GM12878 (cell line): ENCODE data around the gene COQ5. TPM values are rescaled to one million over a fixed set of nuclear protein-coding genes. Genes with fewer than 3 reads are reported as not detected.

Experiments
- ATAC-seq: fragments of 200-7000 bp; cut with Tn5 transposase; 3 replicates; pipeline ENCODE4 v1.9.1; 2020; ENCODE audit warnings: mild to moderate bottlenecking, moderate library complexity
- BruUV-seq: library from RNA; stranded (reverse); fragments of 400-500 nt; replicated peaks from 2 replicates; lab custom pipeline; 2021; lab: Mats Ljungman, UMichigan
- CTCF ChIA-PET: fragments of 300-600 bp; sonication (Branson Sonifier 250); formaldehyde crosslinking; extraction: SDS; loops from one replicate; lab custom pipeline; 2021; ENCODE audit warnings: inconsistent platforms; lab: Yijun Ruan, JAX
- POLR2A ChIA-PET: fragments of 350-600 bp; formaldehyde crosslinking; extraction: SDS; loops from one replicate; lab custom pipeline; 2021; ENCODE audit warnings: inconsistent platforms; lab: Charles Lee
- RAD21 ChIA-PET: fragments of 300-600 bp; sonication (Branson Sonifier 250); formaldehyde crosslinking; loops from one replicate; lab custom pipeline; 2023; ENCODE audit warnings: antibody characterized with exemption; ENCODE audit not compliant: unreplicated experiment; lab: Charles Lee
- SMC1A ChIA-PET: fragments of 300-600 bp; sonication (Branson Sonifier 250); formaldehyde crosslinking; loops from one replicate; lab custom pipeline; 2023; ENCODE audit not compliant: unreplicated experiment, uncharacterized antibody; lab: Charles Lee
- DNase-seq: peaks from one replicate; pipeline ENCODE4 v3.0.0-alpha.2; 2011; ENCODE audit warnings: low read depth, low spot score
- FAIRE-seq: peaks from 3 replicates; lab custom pipeline; 2011; peaks lifted over from hg19 to GRCh38; lab: Jason Lieb, UNC
- H2AFZ ChIP-seq: 2 replicates; pipeline ENCODE4 v1.6.0; 2011; ENCODE audit warnings: low read depth, low read length, control low read depth; ENCODE audit not compliant: control insufficient read depth
- H3K27ac ChIP-seq: 2 replicates; pipeline ENCODE4 v1.5.1; 2011; ENCODE audit warnings: control low read depth; ENCODE audit not compliant: control insufficient read depth, insufficient read depth
- H3K27me3 ChIP-seq, 2 experiments: replicated peaks in 1 of 2; 2 replicates each; pipeline versions ENCODE4 v1.6.0 to v1.6.1; 2011; ENCODE audit warnings: low read length in 1 of 2; ENCODE audit not compliant: control insufficient read depth in 2 of 2, insufficient read depth in 2 of 2
- H3K36me3 ChIP-seq, 2 experiments: 2 replicates each; pipeline ENCODE4 v1.5.1; 2011; ENCODE audit warnings: low read length in 1 of 2; ENCODE audit not compliant: control insufficient read depth in 2 of 2, insufficient read depth in 2 of 2
- H3K4me1 ChIP-seq: 2 replicates; pipeline ENCODE4 v1.6.1; 2011; ENCODE audit warnings: mild to moderate bottlenecking, low read length, moderate library complexity, mixed read lengths; ENCODE audit not compliant: control insufficient read depth, insufficient read depth
- H3K4me2 ChIP-seq: 2 replicates; pipeline ENCODE4 v1.6.0; 2011; ENCODE audit warnings: control low read depth; ENCODE audit not compliant: control insufficient read depth, insufficient read depth
- H3K4me3 ChIP-seq: fragments of 200-600 bp; sonication (generic); 2 replicates; pipeline ENCODE4 v1.5.1; 2016
- H3K79me2 ChIP-seq: 2 replicates; pipeline ENCODE4 v1.6.0; 2011; ENCODE audit warnings: low read length; ENCODE audit not compliant: control insufficient read depth, insufficient read depth
- H3K9ac ChIP-seq: 2 replicates; pipeline ENCODE4 v1.8.0; 2011; ENCODE audit warnings: low read length, control low read depth, mixed read lengths; ENCODE audit not compliant: control insufficient read depth, insufficient read depth
- H3K9me3 ChIP-seq: replicated peaks from 3 replicates; pipeline ENCODE4 v1.5.1; 2011; ENCODE audit warnings: mild to moderate bottlenecking, low read length; ENCODE audit not compliant: control insufficient read depth, insufficient read depth
- H4K20me1 ChIP-seq: 2 replicates; pipeline ENCODE4 v1.6.0; 2011; ENCODE audit not compliant: control insufficient read depth, insufficient read depth
- CEBPB ChIP-seq, 2 experiments: fragments of 150-350 bp in 1 of 2; IDR thresholded peaks; 2 replicates each; pipeline ENCODE4 v1.6.1; 2012 to 2014; ENCODE audit warnings: low read depth in 2 of 2, low read length in 2 of 2, borderline replicate concordance in 1 of 2, inconsistent platforms in 1 of 2
- EED ChIP-seq: sonication (generic); IDR thresholded peaks from 2 replicates; pipeline ENCODE4 v1.6.1; 2016; ENCODE audit warnings: antibody characterized with exemption, low read depth
- FOXM1 ChIP-seq: IDR thresholded peaks from 2 replicates; pipeline ENCODE4 v1.6.1; 2012; ENCODE audit warnings: low read depth, mild to moderate bottlenecking, inconsistent platforms, low read length, moderate library complexity
- GABPA ChIP-seq: IDR thresholded peaks from 2 replicates; pipeline ENCODE4 v1.6.1; 2014; ENCODE audit warnings: antibody characterized with exemption, low read depth, mild to moderate bottlenecking, inconsistent platforms
- GATAD2B ChIP-seq: fragments of 450-650 bp; conservative IDR thresholded peaks from 2 replicates; pipeline ENCODE4 v1.6.1; 2017; ENCODE audit warnings: low read depth, mild to moderate bottlenecking, moderate library complexity
- HDAC6 ChIP-seq: fragments of 200-600 bp; sonication (generic); IDR thresholded peaks from one replicate; pipeline ENCODE4 v1.8.0; 2017; ENCODE audit warnings: antibody characterized with exemption; ENCODE audit not compliant: unreplicated experiment
- MEF2A ChIP-seq: IDR thresholded peaks from 2 replicates; pipeline ENCODE4 v1.6.1; 2011; ENCODE audit warnings: low read depth, mild to moderate bottlenecking, low read length, moderate library complexity; ENCODE audit not compliant: insufficient read depth
- PML ChIP-seq: IDR thresholded peaks from 2 replicates; pipeline ENCODE4 v1.6.1; 2012; ENCODE audit warnings: low read length, inconsistent platforms
- SIX5 ChIP-seq: IDR thresholded peaks from 2 replicates; pipeline ENCODE4 v1.6.1; 2011; ENCODE audit warnings: mild to moderate bottlenecking, low read depth, low read length, moderate library complexity; ENCODE audit not compliant: severe bottlenecking
- SMARCA5 ChIP-seq: fragments of 450-650 bp; IDR thresholded peaks from 2 replicates; pipeline ENCODE4 v1.6.1; 2017; ENCODE audit warnings: mild to moderate bottlenecking
- WGBS: methylation state at CpG from one replicate; pipeline ENCODE4 v1.1.6; 2016; ENCODE audit warnings: low lambda C conversion rate; ENCODE audit not compliant: insufficient replicate concordance, insufficient coverage; ENCODE audit errors: missing lambda C conversion rate; 5-methylcytosine and 5-hydroxymethylcytosine counted together
- in situ Hi-C: fragments of 300-500 bp; cut with MboI; formaldehyde crosslinking; loops from 9 replicates; pipeline ENCODE4 v1.14.3; 2018; ENCODE audit warnings: mixed read lengths
- intact Hi-C: fragments of 100-400 bp; cut with micrococcal nuclease; formaldehyde crosslinking; loops from one replicate; pipeline ENCODE4 v1.14.2; 2022; ENCODE audit not compliant: unreplicated experiment
- polyA plus RNA-seq, 11 experiments: library from polyadenylated mRNA; depleted of rRNA in 4 of 11; unstranded in 6 of 11; stranded (reverse) in 5 of 11; fragments of >200 nt; fragmentation: Nextera tagmentation in 4 of 11; fragmentation: Illumina TruSeq in 1 of 11; extraction: Ambion mirVana in 4 of 11; extraction: Trizol in 1 of 11; gene quantifications; 1 replicate in 1 of 11; 2 replicates in 10 of 11; pipeline versions ENCODE4 v1.2.1 to v1.2.3, GENCODE V29; 2011 to 2016; ENCODE audit warnings: inconsistent platforms in 2 of 11, missing spikeins in 2 of 11, low read depth in 1 of 11
- total RNA-seq, 4 experiments: library from RNA; depleted of rRNA in 3 of 4; stranded (reverse); fragments of >200 nt in 3 of 4; fragmentation: Illumina TruSeq in 1 of 4; extraction: Trizol in 1 of 4; gene quantifications; 2 replicates each; pipeline versions ENCODE4 v1.2.1 to v1.2.3, GENCODE V29; 2013 to 2021
- TF ChIP-seq, protein P1 (sequence below): fragments of 450-650 bp; IDR thresholded peaks from 2 replicates; pipeline ENCODE4 v1.6.1; 2016; ENCODE audit warnings: mild to moderate bottlenecking, moderate library complexity, borderline replicate concordance
- TF ChIP-seq, protein P2 (sequence below): IDR thresholded peaks from 2 replicates; pipeline ENCODE4 v1.6.1; 2011; ENCODE audit warnings: low read depth, mild to moderate bottlenecking, low read length, moderate library complexity, borderline replicate concordance; ENCODE audit errors: extremely low read depth
- TF ChIP-seq, protein P3 (sequence below): fragments of 450-650 bp; formaldehyde crosslinking; IDR thresholded peaks from 2 replicates; pipeline ENCODE4 v1.4.0; 2020; ENCODE audit warnings: mild to moderate bottlenecking, moderate library complexity

Gene COQ5
- total and polyA plus RNA-seq, 10 of the 15 experiments (the other 5 are each of a cell fraction or from before 2014, with no cell fraction given): 24.8 to 69.3 (median 37.8) TPM

DNA sequence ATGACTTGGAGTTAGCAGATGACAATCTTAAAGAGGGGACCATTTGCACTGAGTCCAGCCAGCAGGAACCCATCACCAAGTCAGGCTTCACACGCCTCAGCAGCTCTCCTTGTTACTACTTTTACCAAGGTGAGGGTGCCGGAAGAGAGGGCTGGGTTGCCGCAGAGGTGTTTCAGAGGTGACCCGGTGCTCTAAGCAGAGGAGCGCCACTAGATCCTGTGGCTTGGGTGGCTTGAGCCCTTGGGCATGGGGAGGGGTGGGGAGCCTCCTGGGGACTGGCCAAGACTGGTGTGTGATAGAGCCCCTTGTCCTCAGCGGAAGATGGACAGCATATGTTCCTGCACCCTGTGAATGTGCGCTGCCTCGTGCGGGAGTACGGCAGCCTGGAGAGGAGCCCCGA is 34.5 kb upstream of the COQ5 start:
- no peak overlapping the region for H3K9ac ChIP-seq
- H3K9me3 ChIP-seq: no peaks in the 10 kb centered on the region
- no peak overlapping the region for H3K27ac ChIP-seq
- H3K4me1 ChIP-seq: no peaks in the 10 kb centered on the region
- H2AFZ ChIP-seq: no peak overlapping the region
- no peak overlapping the region for H3K4me2 ChIP-seq
- no peak for FAIRE-seq
- intact Hi-C loops (no loop called here), in situ Hi-C loops (no loop called here)
- POLR2A ChIA-PET: no interaction called here
- SMC1A ChIA-PET: no interaction called here
- ATAC-seq: no peak
- CTCF ChIA-PET: no interaction called here
- H3K4me3 ChIP-seq: no peak overlapping the region
- H3K79me2 ChIP-seq: no peaks in the 10 kb centered on the region
- no peaks in the 10 kb centered on the region for H4K20me1 ChIP-seq
- DNase-seq: no peak
- H3K36me3 ChIP-seq: peaks cover 29 to 33% of the 10 kb centered on the region in 2 experiments
- H3K27me3 ChIP-seq: no peaks in the 10 kb centered on the region
- WGBS: 94% methylated on average over 11 of the region's 11 CpGs
- RAD21 ChIA-PET: no interaction called here
- no TSS peak for BruUV-seq
- TF ChIP-seq PML (no peak), GABPA (no peak), MEF2A (no peak), EED (no peak), SIX5 (no peak), SMARCA5 (no peak), GATAD2B (no peak), FOXM1 (no peak), CEBPB (IDR thresholded peaks at IDR 0.05; ENCODE audit: borderline replicate concordance in 1 of 2, low read depth in 2 of 2, low read length in 2 of 2) (no peak), HDAC6 (no peak)
- TF ChIP-seq, protein P1, sequence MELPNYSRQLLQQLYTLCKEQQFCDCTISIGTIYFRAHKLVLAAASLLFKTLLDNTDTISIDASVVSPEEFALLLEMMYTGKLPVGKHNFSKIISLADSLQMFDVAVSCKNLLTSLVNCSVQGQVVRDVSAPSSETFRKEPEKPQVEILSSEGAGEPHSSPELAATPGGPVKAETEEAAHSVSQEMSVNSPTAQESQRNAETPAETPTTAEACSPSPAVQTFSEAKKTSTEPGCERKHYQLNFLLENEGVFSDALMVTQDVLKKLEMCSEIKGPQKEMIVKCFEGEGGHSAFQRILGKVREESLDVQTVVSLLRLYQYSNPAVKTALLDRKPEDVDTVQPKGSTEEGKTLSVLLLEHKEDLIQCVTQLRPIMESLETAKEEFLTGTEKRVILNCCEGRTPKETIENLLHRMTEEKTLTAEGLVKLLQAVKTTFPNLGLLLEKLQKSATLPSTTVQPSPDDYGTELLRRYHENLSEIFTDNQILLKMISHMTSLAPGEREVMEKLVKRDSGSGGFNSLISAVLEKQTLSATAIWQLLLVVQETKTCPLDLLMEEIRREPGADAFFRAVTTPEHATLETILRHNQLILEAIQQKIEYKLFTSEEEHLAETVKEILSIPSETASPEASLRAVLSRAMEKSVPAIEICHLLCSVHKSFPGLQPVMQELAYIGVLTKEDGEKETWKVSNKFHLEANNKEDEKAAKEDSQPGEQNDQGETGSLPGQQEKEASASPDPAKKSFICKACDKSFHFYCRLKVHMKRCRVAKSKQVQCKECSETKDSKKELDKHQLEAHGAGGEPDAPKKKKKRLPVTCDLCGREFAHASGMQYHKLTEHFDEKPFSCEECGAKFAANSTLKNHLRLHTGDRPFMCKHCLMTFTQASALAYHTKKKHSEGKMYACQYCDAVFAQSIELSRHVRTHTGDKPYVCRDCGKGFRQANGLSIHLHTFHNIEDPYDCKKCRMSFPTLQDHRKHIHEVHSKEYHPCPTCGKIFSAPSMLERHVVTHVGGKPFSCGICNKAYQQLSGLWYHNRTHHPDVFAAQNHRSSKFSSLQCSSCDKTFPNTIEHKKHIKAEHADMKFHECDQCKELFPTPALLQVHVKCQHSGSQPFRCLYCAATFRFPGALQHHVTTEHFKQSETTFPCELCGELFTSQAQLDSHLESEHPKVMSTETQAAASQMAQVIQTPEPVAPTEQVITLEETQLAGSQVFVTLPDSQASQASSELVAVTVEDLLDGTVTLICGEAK: no peak
- TF ChIP-seq, protein P2, sequence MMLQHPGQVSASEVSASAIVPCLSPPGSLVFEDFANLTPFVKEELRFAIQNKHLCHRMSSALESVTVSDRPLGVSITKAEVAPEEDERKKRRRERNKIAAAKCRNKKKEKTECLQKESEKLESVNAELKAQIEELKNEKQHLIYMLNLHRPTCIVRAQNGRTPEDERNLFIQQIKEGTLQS: no peak
- TF ChIP-seq, protein P3, sequence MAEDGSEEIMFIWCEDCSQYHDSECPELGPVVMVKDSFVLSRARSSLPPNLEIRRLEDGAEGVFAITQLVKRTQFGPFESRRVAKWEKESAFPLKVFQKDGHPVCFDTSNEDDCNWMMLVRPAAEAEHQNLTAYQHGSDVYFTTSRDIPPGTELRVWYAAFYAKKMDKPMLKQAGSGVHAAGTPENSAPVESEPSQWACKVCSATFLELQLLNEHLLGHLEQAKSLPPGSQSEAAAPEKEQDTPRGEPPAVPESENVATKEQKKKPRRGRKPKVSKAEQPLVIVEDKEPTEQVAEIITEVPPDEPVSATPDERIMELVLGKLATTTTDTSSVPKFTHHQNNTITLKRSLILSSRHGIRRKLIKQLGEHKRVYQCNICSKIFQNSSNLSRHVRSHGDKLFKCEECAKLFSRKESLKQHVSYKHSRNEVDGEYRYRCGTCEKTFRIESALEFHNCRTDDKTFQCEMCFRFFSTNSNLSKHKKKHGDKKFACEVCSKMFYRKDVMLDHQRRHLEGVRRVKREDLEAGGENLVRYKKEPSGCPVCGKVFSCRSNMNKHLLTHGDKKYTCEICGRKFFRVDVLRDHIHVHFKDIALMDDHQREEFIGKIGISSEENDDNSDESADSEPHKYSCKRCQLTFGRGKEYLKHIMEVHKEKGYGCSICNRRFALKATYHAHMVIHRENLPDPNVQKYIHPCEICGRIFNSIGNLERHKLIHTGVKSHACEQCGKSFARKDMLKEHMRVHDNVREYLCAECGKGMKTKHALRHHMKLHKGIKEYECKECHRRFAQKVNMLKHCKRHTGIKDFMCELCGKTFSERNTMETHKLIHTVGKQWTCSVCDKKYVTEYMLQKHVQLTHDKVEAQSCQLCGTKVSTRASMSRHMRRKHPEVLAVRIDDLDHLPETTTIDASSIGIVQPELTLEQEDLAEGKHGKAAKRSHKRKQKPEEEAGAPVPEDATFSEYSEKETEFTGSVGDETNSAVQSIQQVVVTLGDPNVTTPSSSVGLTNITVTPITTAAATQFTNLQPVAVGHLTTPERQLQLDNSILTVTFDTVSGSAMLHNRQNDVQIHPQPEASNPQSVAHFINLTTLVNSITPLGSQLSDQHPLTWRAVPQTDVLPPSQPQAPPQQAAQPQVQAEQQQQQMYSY (CRISPR knock-in tag): no peak
